Lower leg skin (tissue), 3 donors: ENCODE results near the gene NFYC.

Experiments used
- POLR2A ChIP-seq, 2 donors: fragments of 450-650 bp; IDR thresholded peaks; one replicate each; pipeline ENCODE4 v1.6.1; 2016 to 2017; ENCODE audit warnings: antibody characterized with exemption in 2 of 2, mild to moderate bottlenecking in 1 of 2, moderate library complexity in 1 of 2
- TF ChIP-seq, protein P1 (sequence below), 3 donors: fragments of 450-650 bp; IDR thresholded peaks; one replicate each; pipeline ENCODE4 v1.5.1; 2016; ENCODE audit warnings: antibody characterized with exemption in 3 of 3, mild to moderate bottlenecking in 3 of 3, moderate library complexity in 2 of 3

DNA sequence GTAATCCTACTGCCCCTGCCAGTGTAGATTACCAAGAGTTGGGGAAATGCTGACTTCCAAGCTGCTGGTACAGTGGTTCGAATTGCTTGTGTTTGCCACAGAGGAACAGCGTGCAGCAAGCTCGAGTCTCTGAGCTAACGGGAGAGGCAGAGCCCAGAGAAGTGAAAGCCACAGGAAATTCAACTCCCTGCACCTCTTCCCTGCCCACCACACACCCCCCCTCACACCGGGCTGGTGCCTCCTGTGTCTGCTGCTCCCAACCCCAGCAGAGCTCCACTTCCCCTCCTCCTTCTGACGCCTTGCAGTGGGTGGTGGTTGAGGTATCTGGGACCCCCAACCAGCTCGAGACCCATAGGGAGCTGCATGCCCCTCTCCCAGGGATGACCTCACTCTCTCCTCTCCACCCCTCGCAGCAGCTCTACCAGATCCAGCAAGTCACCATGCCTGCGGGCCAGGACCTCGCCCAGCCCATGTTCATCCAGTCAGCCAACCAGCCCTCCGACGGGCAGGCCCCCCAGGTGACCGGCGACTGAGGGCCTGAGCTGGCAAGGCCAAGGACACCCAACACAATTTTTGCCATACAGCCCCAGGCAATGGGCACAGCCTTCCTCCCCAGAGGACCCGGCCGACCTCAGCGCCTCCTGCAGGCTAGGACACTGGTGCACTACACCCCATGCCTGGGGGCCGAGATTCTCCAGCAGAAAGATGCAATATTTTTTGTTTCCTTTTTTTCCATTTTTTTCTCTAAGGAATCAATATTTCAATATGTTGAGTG is 79.0 kb downstream of the NFYC start:
- TF ChIP-seq POLR2A (IDR thresholded peaks at IDR 0.05), result no peak
- TF ChIP-seq, protein P1, sequence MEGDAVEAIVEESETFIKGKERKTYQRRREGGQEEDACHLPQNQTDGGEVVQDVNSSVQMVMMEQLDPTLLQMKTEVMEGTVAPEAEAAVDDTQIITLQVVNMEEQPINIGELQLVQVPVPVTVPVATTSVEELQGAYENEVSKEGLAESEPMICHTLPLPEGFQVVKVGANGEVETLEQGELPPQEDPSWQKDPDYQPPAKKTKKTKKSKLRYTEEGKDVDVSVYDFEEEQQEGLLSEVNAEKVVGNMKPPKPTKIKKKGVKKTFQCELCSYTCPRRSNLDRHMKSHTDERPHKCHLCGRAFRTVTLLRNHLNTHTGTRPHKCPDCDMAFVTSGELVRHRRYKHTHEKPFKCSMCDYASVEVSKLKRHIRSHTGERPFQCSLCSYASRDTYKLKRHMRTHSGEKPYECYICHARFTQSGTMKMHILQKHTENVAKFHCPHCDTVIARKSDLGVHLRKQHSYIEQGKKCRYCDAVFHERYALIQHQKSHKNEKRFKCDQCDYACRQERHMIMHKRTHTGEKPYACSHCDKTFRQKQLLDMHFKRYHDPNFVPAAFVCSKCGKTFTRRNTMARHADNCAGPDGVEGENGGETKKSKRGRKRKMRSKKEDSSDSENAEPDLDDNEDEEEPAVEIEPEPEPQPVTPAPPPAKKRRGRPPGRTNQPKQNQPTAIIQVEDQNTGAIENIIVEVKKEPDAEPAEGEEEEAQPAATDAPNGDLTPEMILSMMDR (IDR thresholded peaks at IDR 0.05), result no peak
